Measurements from ENCODE around the gene TDRD9.

GRCh38 chr14:103925316-103925715 is 2.9 kb upstream of the TDRD9 start:
- no peak for TF ChIP-seq CTCF (conservative IDR thresholded peaks at IDR 0.05; ENCODE audit: low read depth in 2 of 2)
- TF ChIP-seq EZH2 (IDR thresholded peaks at IDR 0.05; ENCODE audit: low read depth, unreplicated experiment): no peak

All from GM23338 (cell line).